GM18517 (cell line): ENCODE measurements around the gene HEATR5A.

Experiments
- ATAC-seq: cut with Tn5 transposase; IDR thresholded peaks from one replicate; pipeline ENCODE4 v1.9.1; 2021; ENCODE audit warnings: mild to moderate bottlenecking, moderate library complexity; ENCODE audit not compliant: unreplicated experiment

Gene HEATR5A

DNA sequence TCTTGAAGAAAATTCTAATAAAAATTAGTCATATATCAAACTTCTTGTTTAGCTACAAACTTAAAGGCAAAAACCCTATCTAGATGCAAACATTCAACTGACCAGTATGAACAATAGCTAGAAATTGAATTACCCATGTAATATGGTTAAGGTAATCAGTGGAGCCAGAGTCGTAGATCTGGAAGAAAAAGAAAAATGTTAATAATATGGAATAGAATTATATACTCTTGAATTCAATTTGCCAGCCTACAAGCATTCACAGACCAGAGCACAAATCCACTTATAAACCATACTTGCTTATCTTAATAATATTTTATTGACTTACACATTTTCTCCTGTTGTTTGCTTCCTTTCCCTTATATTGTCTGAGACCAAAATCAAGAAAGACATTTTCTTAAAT is 7.7 kb upstream of the HEATR5A start:
- no peak for ATAC-seq

DNA sequence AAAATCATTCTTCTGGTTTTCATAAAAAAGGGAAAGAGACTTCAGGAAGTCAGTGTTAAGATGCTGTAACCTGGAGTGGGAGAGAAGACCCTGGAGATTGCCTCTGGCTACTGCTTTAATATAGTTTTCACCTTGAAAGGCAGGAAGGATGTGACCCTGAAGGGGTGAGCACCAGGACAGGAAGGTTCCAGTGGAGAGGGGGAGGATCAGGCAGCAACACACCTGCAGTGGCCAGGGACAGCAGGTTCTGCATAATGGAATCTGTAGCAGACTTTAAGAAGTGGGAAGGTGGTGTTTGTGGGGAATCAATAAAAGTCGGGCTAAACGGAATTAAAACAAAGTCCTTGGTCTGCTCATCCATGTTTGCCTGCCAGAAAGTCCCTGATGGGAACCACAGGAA is 6.3 kb upstream of the HEATR5A start:
- no peak for ATAC-seq

DNA sequence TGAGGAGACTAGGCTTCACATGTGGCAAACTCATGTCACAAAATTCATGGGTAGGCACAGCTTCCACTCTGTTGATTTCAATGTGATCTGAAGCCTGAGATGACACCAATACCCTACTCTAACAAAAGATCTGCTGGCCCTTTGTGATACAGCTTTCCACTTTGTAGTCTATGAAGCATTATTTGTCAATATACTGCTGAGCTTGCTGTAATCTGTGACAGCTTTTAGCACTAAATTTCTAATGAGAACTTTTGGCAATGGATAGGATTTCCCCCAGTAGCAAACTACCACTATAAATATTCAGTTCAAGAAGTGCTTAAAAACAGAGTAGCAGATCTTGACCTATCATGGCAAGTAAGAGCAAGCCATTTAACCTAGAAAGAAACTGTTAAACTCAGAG is 5.6 kb upstream of the HEATR5A start:
- ATAC-seq: no peak

DNA sequence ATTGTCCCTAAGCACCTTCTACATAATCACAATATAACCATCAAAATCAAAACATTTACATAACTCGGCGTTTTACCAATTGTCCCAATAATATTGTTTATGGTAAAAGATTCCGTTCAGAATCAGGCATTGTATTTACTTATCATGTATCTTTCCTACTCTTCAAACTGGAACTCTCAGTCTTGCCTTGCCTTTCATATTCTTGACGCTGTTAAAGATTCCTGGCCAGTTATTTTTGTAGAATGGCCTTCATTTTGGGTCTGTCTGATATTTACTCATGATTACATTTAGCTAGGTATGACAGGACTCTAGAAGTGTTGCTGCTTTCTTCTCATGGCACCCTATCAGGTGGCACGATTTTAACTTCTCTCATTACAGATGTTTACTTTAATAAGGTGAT is 850 bp upstream of the HEATR5A start:
- no peak for ATAC-seq

DNA sequence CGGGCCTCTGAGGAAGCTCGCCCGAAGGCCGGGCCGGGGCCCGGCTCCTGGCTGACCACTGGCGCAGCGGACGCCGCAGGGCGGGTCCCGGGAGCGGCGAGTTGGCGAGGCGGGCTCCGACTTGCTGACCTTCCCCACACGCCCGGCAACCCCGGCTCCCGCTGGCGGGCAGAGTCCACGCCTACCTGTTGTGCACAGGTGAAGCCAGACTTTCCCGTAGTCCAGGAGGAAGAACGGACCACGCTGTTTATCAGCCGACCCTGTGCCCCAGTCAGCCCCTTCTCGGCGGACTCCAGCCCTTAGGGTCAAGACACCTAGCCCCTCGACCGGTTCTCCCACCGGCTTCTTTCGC is 407 bp downstream of the HEATR5A start:
- peak; percentile 8 for ATAC-seq

DNA sequence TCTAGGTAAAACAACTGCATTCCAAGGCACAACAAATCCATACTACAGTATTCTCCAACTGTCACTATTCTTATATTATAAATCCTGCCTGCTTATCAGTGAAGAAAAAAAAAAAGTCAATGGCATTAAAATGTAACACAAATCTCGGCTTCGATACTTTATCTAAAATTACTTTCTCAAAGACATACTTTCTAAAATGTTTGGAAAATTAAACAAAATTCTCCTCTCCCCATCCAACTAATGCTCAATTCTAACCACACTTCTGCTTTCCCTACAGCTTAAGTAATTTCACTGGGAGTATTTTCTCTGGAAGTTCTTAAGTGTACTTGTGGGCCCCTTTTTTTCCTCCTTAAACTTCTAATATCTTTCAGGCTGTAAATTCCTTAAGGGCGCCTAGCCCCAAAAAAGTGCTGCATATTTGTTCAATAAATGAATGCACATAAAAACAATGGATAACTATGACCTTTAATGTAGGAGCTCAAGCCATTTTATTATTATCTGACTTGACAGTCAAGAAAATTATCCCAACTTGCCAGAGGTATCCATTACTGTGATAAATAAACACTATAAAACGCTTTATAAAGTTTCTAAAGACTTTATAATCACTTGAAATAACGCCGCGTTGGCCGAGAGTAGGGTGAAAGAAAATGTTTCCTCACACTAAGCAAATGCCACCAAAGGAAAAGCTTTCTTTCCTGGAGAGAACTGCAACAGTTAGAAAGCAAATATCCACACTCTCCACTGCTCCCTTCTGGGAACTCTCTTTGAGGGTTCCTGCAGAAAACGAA is 977 bp downstream of the HEATR5A start:
- no peak for ATAC-seq

DNA sequence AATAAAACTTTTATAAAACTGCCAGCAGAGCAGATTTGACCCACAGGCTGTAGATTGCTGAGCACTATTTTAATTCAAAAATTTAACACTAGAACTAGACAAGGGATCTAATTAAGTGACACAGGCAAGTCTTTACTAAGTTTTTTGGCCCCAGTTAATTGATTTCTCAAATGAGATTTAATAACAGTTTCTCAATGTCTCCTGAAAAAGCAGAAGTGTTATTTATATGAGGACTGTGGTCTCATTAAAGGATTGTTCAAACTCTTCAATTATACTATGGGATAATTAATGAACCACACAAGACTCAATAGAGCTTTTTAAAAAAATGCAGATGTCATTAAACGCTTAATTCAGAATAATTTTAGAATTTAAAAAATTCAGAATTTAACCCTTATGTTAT is 1.9 kb downstream of the HEATR5A start:
- ATAC-seq: no peak

DNA sequence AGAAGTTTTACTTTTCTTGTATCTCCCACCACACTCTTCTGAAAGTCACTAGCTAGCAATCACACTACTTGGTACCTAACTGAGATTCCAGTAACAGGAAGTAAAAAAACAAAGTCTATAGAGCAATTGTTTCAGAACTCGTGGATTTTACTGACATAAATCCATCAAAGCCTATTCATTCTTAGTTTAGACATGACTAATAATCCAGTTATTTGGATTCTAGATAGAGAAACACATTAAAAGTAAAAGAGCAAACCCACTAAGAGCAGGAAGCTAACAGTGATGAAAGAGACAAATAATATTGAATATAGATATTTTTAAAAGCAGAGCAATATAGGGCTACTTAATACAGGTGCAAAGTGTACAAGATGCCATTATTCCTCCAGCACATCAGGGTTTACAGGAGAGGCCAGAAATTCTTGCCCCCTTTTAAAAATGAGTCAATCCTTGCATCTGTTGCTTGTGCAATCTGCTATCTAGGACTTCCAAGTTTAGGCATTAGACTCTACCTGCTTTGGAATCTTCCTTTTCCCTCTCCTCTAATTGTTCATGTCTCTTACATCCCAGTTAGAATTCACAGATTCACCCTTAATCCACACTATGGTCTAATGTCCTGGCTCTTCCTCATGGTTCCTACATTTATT is 6.0 kb downstream of the HEATR5A start:
- no peak for ATAC-seq

DNA sequence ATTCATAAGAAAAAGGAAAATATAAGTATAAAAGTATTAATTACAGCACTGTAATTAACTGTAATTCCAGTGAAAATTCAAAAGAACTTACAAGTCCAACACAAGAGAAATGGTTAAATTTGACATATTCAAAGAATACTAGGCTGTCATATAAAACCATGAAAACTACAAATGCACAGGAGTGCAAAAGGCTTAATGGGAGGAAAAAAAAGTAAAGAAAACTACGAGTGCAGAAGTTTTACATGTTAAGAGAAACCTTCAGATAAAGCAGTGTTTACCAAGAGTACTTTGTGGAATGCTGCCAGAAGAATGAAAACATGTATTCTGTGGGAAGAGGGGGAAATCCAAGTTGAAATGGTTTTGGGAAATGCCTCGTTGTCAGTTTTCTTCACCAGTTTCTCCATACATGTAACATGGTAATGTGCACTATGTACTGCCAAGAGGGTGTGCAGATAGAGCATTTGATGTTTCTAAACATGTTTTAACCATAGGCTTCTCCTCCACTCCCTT is 9.1 kb downstream of the HEATR5A start:
- no peak for ATAC-seq

DNA sequence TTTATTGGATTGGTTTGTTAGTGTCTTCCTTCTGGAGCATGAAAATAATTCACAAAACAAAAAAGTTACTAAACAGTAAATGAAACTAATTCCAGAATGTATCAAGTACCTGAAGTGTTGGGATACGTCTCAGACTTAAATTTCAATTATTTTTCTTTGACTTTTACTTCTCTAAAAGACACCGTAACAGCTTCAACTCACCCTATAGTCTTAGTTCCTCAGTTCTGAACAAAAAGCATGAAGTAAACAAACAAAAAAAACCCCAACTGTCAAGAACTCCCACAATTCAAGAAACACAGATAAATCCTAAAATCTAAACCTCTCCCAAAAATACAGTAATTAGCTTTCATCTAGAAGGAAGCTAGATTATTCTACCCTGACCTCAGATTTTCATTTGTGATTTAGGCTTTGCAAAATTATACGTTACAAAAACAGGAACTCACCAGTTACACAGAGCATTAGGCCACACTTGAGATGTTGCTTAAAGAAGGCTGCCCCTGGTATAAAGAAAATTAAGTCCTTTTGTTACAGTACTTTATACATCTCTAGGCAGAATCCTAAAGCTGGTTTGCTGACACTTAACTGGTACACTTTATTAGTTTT is 10.2 kb downstream of the HEATR5A start:
- no peak for ATAC-seq

DNA sequence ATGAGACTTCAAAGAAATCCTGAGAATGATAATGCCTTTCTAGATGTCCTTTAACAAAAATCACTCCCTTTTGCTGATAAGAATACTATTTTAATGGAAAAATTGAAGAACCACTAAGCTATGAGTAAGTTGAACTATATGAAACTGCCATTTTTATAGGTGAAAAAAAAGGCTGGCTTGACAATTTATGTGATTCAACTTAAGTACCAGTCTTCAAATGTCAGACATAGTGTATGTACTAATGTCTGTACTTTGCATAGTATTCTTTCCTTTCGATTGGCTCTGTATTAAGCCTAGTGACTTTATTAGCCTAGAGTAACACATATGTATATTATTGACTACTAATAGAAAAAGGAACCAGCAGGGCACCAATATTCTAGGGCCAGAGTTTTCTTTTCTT is 11.9 kb downstream of the HEATR5A start:
- no peak for ATAC-seq

DNA sequence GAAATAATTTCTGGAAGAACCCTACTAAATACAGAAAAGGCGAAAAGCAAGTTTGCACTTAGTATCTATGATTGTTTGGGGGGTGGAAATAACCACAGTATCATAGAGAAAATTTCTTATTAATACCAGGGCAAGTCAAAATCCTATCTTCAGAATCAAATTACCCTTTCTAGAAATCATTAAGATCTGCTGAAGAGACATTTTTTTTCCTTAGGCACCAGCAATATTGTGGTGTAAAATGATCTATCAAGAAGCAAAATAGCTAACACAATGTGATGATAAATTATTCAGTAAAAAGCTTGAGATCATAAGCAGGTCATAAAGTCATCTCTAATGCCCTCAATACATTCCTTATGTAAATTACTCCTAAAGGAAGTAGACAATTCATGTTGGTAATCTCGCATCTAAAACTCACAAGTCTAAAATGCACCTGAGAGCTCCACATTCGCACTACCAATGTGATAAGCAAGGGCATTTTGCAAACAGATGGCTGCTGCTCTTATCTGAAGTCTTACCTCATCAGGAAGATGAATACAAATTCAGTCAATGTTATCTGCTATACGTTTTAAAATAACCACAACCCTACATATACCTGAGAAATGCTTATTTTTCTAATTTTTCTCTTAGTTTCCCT is 14.6 kb downstream of the HEATR5A start:
- ATAC-seq: no peak

DNA sequence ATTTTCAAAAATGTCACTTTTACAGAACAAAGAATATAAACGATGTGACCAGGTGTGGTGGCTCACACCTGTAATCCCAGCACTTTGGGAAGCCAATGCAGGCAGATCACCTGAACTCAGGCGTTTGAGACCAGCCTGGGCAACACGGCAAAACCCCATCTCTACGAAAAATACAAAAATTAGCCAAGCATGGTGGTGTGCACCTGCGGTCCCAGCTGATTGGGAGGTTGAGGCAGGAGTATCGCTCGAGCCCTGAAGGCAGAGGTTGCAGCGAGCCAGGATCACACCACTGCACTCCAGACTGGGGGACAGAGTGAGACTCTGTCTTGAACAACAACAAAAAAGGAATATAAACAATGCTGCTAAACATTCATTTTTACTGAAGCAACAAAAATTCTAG is 15.2 kb downstream of the HEATR5A start:
- no peak for ATAC-seq

DNA sequence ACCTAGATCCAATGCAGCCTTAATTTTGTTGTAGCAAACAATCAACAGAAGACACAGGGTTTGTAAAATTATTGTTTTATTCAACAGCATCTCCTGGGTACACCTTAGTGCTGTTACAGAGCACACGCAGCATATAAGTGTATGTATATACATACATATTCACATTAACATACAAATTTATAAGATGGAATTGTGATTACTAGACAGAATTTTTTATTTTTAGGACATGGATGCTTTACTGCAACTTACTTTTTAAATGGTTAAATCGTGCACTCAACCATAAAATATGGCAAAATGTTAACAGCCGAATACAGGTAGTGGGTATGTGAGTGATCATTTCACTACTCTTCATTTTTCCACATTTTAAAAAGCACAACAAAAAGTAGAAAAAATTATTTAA is 16.6 kb downstream of the HEATR5A start:
- ATAC-seq: no peak

DNA sequence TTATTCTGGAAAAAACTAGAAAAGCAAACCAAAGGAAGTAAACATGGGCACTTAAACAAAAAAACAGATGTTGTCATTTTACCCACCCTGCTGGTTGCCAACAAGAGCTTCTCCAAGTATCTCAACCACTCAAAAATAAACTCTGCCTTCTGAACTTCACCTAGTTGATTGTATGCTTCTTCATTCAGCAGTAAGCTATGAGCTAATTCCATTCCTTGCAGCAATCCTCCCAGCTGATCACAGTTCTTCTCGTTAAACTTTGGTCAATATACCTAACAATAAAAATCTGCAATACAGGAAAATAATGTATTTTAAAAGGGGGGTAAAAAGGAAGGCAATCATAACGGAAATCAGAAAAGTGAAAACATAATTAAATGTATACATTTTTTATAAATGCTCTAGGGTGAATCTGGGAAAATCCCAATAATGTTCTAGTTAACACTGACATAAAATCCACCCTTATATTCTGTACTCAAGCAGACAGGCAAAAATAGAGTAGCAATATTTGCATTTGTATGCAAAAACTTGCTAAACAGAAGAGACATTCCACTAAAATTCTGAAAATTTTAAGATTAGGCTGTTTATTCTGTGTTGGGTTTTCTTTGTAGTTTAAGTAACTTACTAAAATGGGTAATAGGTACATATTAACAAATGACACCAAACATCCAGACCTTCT is 17.4 kb downstream of the HEATR5A start:
- no peak for ATAC-seq

DNA sequence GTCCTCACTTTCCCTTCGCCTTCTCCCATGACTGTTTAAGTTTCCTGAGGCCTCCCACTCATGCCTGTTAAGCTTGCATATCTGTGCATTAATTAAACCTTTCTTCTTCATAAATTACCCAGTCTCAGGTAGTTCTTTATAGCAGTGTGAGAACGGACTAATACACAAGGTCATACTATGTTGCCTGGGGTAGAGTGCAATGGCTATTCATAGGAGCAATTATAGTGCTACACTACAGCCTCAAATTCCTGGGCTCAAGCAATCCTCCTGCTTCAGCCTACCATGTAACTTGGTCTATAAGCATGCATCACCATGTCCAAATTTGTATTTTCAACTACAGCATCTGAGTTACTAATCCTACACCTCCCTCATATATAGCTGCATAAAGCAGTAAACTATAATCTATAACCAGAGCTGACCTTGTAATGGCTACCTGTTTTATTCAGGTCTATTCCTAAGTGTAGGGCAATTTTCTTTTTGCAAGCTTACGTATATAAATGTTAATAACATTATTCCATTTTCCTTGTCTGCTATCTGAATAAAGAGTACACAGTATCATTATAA is 18.9 kb downstream of the HEATR5A start:
- no peak for ATAC-seq

DNA sequence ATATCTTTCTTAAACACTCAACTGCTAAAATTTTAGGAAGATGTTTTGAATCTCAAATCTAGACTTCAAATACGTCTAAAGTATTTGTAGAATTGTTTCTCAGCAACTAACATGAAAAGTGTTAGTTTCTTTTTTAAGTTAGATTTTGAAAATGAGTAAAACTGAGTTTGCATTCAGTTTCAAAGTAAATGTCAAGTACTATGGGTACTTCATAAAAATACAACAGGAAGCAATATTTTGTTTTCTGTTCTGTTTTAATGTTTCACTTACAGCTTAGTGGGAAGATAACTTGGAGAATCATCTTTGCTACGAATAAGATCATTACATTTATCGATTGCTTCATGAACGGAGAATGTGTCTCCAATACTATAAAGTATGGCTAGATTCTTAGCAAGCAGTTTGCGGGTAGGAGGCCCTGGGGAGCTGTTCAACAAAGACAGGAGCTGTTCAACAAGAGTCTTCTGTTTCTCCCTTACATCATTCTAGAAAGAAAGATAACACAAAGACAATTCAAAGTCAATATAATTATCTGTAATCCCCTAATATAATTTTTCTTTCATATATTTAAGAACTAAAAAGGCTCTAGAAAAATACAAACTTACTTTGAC is 20.2 kb downstream of the HEATR5A start:
- ATAC-seq: no peak

DNA sequence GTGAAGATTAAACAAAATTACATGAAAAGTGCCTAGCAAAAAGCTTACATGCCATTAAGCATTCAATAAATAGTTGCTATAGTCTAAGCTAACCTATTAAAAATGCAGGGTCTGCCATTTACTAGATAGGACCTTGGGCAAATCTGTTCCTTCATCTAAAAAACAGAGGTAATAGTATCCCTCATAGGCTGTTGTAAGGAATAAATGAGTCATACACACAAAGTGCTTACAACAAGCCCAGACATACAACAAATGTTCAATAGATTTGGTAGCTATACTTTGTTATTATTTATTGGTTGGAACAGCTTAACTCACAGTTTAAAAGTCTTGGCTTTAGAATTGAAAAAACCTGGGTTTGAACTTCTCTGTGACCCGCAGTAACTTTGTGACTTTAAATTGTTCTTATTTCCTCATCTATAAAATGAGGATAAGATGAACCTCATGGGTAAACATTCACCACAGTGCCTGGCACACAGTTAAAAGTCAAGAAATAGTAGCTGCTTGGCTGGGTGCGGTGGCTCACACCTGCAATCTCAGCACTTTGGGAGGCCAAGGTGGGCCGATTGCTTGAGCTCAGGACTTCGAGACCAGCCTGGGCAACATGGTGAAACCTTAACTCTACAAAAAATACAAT is 24.7 kb downstream of the HEATR5A start:
- ATAC-seq: no peak

DNA sequence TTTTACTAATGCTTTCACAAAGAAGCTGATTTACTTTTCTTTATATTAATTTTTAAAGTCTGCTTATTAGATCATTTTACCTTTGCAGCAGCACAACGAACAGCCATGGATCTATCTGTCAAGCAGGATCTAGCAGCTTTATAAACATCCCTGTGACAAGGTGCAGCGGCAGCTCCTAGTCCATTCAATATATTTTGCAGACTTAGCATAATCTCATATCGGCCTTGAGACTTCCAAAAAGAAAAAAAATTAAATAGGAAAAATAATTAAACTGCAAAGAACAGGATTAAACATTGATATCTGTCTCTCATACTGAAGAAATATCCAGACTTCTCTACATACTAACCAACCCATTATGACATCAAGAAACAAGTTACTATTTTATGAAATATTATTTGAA is 25.2 kb downstream of the HEATR5A start:
- ATAC-seq: no peak

DNA sequence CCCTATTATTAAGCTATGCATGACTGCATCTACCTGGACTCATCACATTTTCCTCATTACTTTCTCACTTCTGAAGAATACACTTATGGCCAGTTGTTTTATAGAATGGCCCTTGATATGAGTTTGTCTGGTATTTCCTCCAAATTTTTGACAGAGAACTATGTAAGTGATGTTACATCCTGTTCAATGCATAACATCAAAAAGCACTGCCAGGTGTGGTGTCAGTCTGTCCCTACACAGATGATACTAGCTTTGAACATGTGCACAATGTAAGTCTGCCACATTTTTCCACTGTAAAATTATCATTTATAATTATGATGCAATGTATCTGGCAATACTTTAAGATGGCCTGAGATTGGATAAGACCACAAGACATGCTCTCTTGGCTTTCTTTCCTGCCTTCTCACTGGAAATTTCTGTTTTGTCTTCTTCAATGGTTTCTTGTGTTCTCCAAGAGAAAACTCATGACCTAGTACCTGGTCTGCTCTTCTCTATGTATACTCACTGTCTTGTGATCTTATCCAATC is 28.3 kb downstream of the HEATR5A start:
- ATAC-seq: no peak
